Smooth muscle cell (in vitro differentiated cells): ENCODE data around the gene LEKR1. TPM values are rescaled to one million over a fixed set of nuclear protein-coding genes. Genes with fewer than 3 reads are reported as not detected.
"Not testable (repeated sequence)": the region's sequence is repeated elsewhere in the genome, so short reads cannot be mapped to it uniquely, and the experiment has no call there.

Source experiments
- DNase-seq: peaks from one replicate; lab custom pipeline; 2025; ENCODE audit not compliant: unreplicated experiment; lab: John Stamatoyannopoulos, UW
- H2AFZ ChIP-seq: fragments of 200-600 bp; sonication (generic); 2 replicates; pipeline ENCODE4 v1.6.0; 2016; ENCODE audit warnings: antibody characterized with exemption, low read depth, mild to moderate bottlenecking
- H3F3A ChIP-seq: fragments of 200-600 bp; sonication (generic); 2 replicates; pipeline ENCODE4 v1.6.0; 2017; ENCODE audit warnings: antibody characterized with exemption, low read depth
- H3K27ac ChIP-seq: fragments of 200-600 bp; sonication (generic); 2 replicates; pipeline ENCODE4 v1.5.1; 2016; ENCODE audit warnings: low read depth, mild to moderate bottlenecking
- H3K27me3 ChIP-seq: fragments of 200-600 bp; sonication (generic); 2 replicates; pipeline ENCODE4 v1.6.1; 2016; ENCODE audit warnings: low read depth, mild to moderate bottlenecking
- H3K36me3 ChIP-seq: fragments of 200-600 bp; sonication (generic); 2 replicates; pipeline ENCODE4 v1.5.1; 2016; ENCODE audit warnings: low read depth
- H3K4me1 ChIP-seq: fragments of 200-600 bp; sonication (generic); 2 replicates; pipeline ENCODE4 v1.5.1; 2016; ENCODE audit warnings: low read depth
- H3K4me2 ChIP-seq: fragments of 200-600 bp; sonication (generic); 2 replicates; pipeline ENCODE4 v1.6.0; 2016; ENCODE audit warnings: mild to moderate bottlenecking
- H3K4me3 ChIP-seq: fragments of 200-600 bp; sonication (generic); 2 replicates; pipeline ENCODE4 v1.5.1; 2016; ENCODE audit warnings: mild to moderate bottlenecking
- H3K79me2 ChIP-seq: fragments of 200-600 bp; sonication (generic); 2 replicates; pipeline ENCODE4 v1.6.0; 2016; ENCODE audit warnings: low read depth, mild to moderate bottlenecking
- H3K9ac ChIP-seq: fragments of 200-600 bp; sonication (generic); 2 replicates; pipeline ENCODE4 v1.6.0; 2016; ENCODE audit warnings: low read depth
- H3K9me3 ChIP-seq: fragments of 200-600 bp; sonication (generic); replicated peaks from 2 replicates; pipeline ENCODE4 v1.5.1; 2016; ENCODE audit warnings: low read depth
- H4K20me1 ChIP-seq: fragments of 200-600 bp; sonication (generic); 2 replicates; pipeline ENCODE4 v1.6.0; 2016; ENCODE audit warnings: low read depth
- WGBS: methylation state at CpG from one replicate; pipeline ENCODE4 v1.1.7; 2016; ENCODE audit warnings: low lambda C conversion rate; 5-methylcytosine and 5-hydroxymethylcytosine counted together
- polyA plus RNA-seq: library from polyadenylated mRNA; unstranded; fragments of >200 nt; fragmentation: Nextera tagmentation; extraction: Ambion mirVana; gene quantifications from 2 replicates; pipeline ENCODE4 v1.2.1, GENCODE V29; 2016
- total RNA-seq: library from RNA; depleted of rRNA; stranded (reverse); fragments of >200 nt; gene quantifications from 2 replicates; pipeline ENCODE4 v1.2.3, GENCODE V29; 2014
- TF ChIP-seq, protein P1 (sequence below): fragments of 200-600 bp; sonication (generic); IDR thresholded peaks from 2 replicates; pipeline ENCODE4 v1.5.1; 2017; ENCODE audit warnings: borderline replicate concordance, mild to moderate bottlenecking, antibody characterized with exemption; ENCODE audit not compliant: insufficient read depth, poor library complexity, severe bottlenecking

LEKR1 gene
- total and polyA plus RNA-seq, 2 experiments from 2014 or later = 1.3 to 2.3 TPM

- Histone ChIP-seq H3K79me2 (no peaks in the 10 kb centered on the region), H3K4me2 (no peak overlapping the region), H3F3A (no peaks in the 10 kb centered on the region), H3K36me3 (peaks cover 3% of the 10 kb centered on the region), H3K9me3 (peaks cover 4% of the 10 kb centered on the region), H3K4me3 (no peak overlapping the region), H2AFZ (no peak overlapping the region), H4K20me1 (no peaks in the 10 kb centered on the region), H3K9ac (no peak overlapping the region), H3K27ac (no peak overlapping the region), H3K4me1 (no peaks in the 10 kb centered on the region), H3K27me3 (no peaks in the 10 kb centered on the region)
- TF ChIP-seq, protein P1, sequence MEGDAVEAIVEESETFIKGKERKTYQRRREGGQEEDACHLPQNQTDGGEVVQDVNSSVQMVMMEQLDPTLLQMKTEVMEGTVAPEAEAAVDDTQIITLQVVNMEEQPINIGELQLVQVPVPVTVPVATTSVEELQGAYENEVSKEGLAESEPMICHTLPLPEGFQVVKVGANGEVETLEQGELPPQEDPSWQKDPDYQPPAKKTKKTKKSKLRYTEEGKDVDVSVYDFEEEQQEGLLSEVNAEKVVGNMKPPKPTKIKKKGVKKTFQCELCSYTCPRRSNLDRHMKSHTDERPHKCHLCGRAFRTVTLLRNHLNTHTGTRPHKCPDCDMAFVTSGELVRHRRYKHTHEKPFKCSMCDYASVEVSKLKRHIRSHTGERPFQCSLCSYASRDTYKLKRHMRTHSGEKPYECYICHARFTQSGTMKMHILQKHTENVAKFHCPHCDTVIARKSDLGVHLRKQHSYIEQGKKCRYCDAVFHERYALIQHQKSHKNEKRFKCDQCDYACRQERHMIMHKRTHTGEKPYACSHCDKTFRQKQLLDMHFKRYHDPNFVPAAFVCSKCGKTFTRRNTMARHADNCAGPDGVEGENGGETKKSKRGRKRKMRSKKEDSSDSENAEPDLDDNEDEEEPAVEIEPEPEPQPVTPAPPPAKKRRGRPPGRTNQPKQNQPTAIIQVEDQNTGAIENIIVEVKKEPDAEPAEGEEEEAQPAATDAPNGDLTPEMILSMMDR = no peak
- no peak for DNase-seq
- WGBS = 90% methylated on average over 1 of the region's 1 CpG
These were observed 47.8 kb downstream of the LEKR1 start for GRCh38 chr3:156873906-156874305.

GRCh38 chr3:156879491-156879890 is 53.3 kb downstream of the LEKR1 start:
- 91% methylated on average over 3 of the region's 3 CpGs for WGBS
- H3K9ac ChIP-seq, H3K27ac ChIP-seq, H3K4me3 ChIP-seq, H3K79me2 ChIP-seq, H3K27me3 ChIP-seq, H3K4me2 ChIP-seq, H3K36me3 ChIP-seq, H3K4me1 ChIP-seq, DNase-seq, H2AFZ ChIP-seq, H3F3A ChIP-seq, H3K9me3 ChIP-seq, H4K20me1 ChIP-seq: not testable (repeated sequence)

GRCh38 chr3:156885761-156886160 is 59.6 kb downstream of the LEKR1 start:
- TF ChIP-seq, protein P1 = no peak
- Histone ChIP-seq H3K4me2 (no peak overlapping the region), H3K9me3 (no peaks in the 10 kb centered on the region), H3K4me3 (no peak overlapping the region), H3K36me3 (no peaks in the 10 kb centered on the region), H3F3A (no peaks in the 10 kb centered on the region), H4K20me1 (no peaks in the 10 kb centered on the region), H3K79me2 (no peaks in the 10 kb centered on the region), H3K4me1 (peaks cover 6% of the 10 kb centered on the region), H3K27ac (no peak overlapping the region), H3K27me3 (no peaks in the 10 kb centered on the region), H3K9ac (no peak overlapping the region), H2AFZ (no peak overlapping the region)
- no peak for DNase-seq
- 88% methylated on average over 1 of the region's 1 CpG for WGBS

DNA sequence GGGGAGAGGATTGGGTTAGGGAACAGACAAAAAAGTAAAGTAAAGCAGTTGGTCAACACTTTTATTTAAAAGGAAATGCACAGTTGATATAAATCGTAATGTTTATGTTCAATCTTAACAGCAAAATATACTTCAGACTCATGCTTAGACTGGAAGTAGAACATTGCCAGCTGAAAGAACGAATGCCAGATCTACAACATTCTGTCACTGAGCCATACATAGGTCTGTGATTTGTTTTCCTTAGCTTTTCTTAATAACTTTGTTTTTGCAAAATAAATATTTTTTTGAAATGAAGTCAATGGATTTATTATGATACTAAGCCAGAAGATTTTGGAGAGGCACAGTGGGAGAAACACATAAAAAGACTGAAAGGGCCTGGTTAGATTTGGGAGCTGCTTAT is 62.0 kb downstream of the LEKR1 start:
- TF ChIP-seq, protein P1 = no peak
- no peak overlapping the region for H3K9ac ChIP-seq
- no peak overlapping the region for H3K27ac ChIP-seq
- H3K4me1 ChIP-seq = peaks cover 6% of the 10 kb centered on the region
- no peaks in the 10 kb centered on the region for H3K27me3 ChIP-seq
- H3K9me3 ChIP-seq = no peaks in the 10 kb centered on the region
- no peak overlapping the region for H3K4me3 ChIP-seq
- no peaks in the 10 kb centered on the region for H3F3A ChIP-seq
- H3K79me2 ChIP-seq = no peaks in the 10 kb centered on the region
- H2AFZ ChIP-seq = no peak overlapping the region
- no peaks in the 10 kb centered on the region for H3K36me3 ChIP-seq
- WGBS = 85% methylated on average over 2 of the region's 2 CpGs
- H3K4me2 ChIP-seq = no peak overlapping the region
- no peaks in the 10 kb centered on the region for H4K20me1 ChIP-seq
- no peak for DNase-seq
